HCT116 (cell line): ENCODE measurements around the gene MYO16.

ENCODE experiments used
- CTCF ChIP-seq, 3 experiments: fragments of 200-600 bp in 1 of 3; sonication (generic) in 1 of 3; IDR thresholded peaks in 2 of 3; conservative IDR thresholded peaks in 1 of 3; 2 replicates each; pipeline ENCODE4 v1.5.1; 2012 to 2017; ENCODE audit warnings: low read depth in 2 of 3, low read length in 2 of 3, antibody characterized with exemption in 1 of 3, borderline replicate concordance in 1 of 3, control low read depth in 1 of 3, mild to moderate bottlenecking in 1 of 3, mixed read lengths in 1 of 3, mixed run types in 1 of 3, moderate library complexity in 1 of 3; ENCODE audit not compliant: insufficient read depth in 1 of 3
- EZH2 ChIP-seq: fragments of 200-600 bp; sonication (generic); IDR thresholded peaks from 2 replicates; pipeline ENCODE4 v1.6.1; 2017; ENCODE audit warnings: antibody characterized with exemption, mixed run types
- EZH2phosphoT487 ChIP-seq: fragments of 200-600 bp; IDR thresholded peaks from 2 replicates; pipeline ENCODE4 v1.6.1; 2018; ENCODE audit warnings: antibody characterized with exemption, borderline replicate concordance
- JUND ChIP-seq: IDR thresholded peaks from 2 replicates; pipeline ENCODE4 v1.6.1; 2012
- POLR2A ChIP-seq: IDR thresholded peaks from 2 replicates; pipeline ENCODE4 v1.7.0; 2011; ENCODE audit warnings: borderline replicate concordance; ENCODE audit not compliant: insufficient read depth, insufficient read length; ENCODE audit errors: extremely low read depth
- POLR2AphosphoS5 ChIP-seq: IDR thresholded peaks from 2 replicates; pipeline ENCODE4 v1.6.1; 2011; ENCODE audit warnings: mild to moderate bottlenecking, low read depth, low read length, moderate library complexity
- SP1 ChIP-seq: IDR thresholded peaks from 2 replicates; pipeline ENCODE4 v1.6.1; 2012; ENCODE audit warnings: low read depth
- YY1 ChIP-seq: IDR thresholded peaks from 2 replicates; pipeline ENCODE4 v1.6.1; 2011; ENCODE audit warnings: low read length, low read depth, moderate library complexity, mild to moderate bottlenecking; ENCODE audit not compliant: insufficient replicate concordance; ENCODE audit errors: extremely low read depth
- ZNF274 ChIP-seq: fragments of 200-500 bp; sonication (Bioruptor generic); IDR thresholded peaks from 2 replicates; pipeline ENCODE4 v1.6.1; 2014; ENCODE audit warnings: mild to moderate bottlenecking, low read depth, low read length, inconsistent platforms
- TF ChIP-seq, protein P1 (sequence below): IDR thresholded peaks from 2 replicates; pipeline ENCODE4 v1.6.1; 2012; ENCODE audit warnings: low read depth

DNA sequence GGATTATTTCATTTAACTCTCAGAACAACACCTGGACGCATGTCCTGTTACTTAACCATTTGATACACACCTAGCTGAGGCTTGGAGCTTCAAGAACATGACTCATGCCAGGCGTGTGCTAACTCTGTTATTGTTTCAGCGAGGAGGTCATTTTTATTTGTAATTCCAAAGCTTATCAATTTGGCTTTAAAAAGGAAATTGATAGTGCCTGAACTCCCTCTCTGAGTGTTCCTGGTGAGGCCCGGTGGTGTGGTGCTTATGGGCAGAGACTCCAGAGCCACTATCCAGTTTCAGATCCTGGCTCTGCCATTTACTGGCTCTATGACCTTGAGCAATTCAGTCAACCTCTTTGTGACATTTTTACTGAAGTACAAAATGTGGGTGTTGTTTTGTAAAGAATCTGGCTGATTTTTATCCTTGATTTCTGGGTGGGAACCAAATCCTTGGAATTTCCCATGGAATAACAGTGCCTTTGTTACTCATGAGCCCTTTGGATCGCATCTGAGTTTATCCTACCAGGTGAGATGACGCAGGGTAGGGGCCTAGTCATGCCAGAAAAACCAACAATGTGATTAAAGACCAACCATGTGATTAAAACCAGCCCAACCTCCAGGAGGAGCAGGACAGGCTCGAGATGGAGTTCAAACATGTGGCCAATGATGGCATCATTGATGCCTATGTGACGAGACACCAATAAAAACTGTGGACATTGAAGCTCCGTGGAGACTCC, 198.8 kb downstream of the MYO16 start:
- TF ChIP-seq YY1 (no peak), CTCF (IDR thresholded peaks at IDR 0.05 in 2 of 3, conservative IDR thresholded peaks at IDR 0.05 in 1 of 3; ENCODE audit: borderline replicate concordance in 1 of 3, insufficient read depth in 1 of 3, low read depth in 2 of 3, low read length in 2 of 3) (no peak), EZH2 (no peak), EZH2phosphoT487 (no peak), ZNF274 (no peak), JUND (no peak), POLR2AphosphoS5 (no peak), POLR2A (no peak), SP1 (no peak)
- TF ChIP-seq, protein P1, sequence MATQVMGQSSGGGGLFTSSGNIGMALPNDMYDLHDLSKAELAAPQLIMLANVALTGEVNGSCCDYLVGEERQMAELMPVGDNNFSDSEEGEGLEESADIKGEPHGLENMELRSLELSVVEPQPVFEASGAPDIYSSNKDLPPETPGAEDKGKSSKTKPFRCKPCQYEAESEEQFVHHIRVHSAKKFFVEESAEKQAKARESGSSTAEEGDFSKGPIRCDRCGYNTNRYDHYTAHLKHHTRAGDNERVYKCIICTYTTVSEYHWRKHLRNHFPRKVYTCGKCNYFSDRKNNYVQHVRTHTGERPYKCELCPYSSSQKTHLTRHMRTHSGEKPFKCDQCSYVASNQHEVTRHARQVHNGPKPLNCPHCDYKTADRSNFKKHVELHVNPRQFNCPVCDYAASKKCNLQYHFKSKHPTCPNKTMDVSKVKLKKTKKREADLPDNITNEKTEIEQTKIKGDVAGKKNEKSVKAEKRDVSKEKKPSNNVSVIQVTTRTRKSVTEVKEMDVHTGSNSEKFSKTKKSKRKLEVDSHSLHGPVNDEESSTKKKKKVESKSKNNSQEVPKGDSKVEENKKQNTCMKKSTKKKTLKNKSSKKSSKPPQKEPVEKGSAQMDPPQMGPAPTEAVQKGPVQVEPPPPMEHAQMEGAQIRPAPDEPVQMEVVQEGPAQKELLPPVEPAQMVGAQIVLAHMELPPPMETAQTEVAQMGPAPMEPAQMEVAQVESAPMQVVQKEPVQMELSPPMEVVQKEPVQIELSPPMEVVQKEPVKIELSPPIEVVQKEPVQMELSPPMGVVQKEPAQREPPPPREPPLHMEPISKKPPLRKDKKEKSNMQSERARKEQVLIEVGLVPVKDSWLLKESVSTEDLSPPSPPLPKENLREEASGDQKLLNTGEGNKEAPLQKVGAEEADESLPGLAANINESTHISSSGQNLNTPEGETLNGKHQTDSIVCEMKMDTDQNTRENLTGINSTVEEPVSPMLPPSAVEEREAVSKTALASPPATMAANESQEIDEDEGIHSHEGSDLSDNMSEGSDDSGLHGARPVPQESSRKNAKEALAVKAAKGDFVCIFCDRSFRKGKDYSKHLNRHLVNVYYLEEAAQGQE: no peak
